Measurements from ENCODE around the gene ZNF644. TPM values are rescaled to one million over a fixed set of nuclear protein-coding genes. Genes with fewer than 3 reads are reported as not detected.

ZNF644 gene
- total RNA-seq, 4 donors from 2014 or later: 38.2 to 79.3 (median 41.0) TPM

- no peak for DNase-seq (ENCODE audit: low spot score in 2 of 2)
- H3K9me3 ChIP-seq: no peaks in the 10 kb centered on the region
- no peak overlapping the region for H3K4me3 ChIP-seq
- no peak overlapping the region for H3K27ac ChIP-seq
- no peaks in the 10 kb centered on the region for H3K36me3 ChIP-seq
- TF ChIP-seq POLR2A (IDR thresholded peaks at IDR 0.05) (no peak), POLR2AphosphoS5 (IDR thresholded peaks at IDR 0.05) (no peak), EP300 (IDR thresholded peaks at IDR 0.05) (no peak), CTCF (IDR thresholded peaks at IDR 0.05) (no peak)
- WGBS: 75% methylated on average over 3 of the region's 3 CpGs
- no peaks in the 10 kb centered on the region for H3K27me3 ChIP-seq
- peaks cover 17% of the 10 kb centered on the region for H3K4me1 ChIP-seq
These were observed 94.9 kb downstream of the ZNF644 start for GRCh38 chr1:90926971-90927370.

GRCh38 chr1:90925928-90926869 lies 95.6 kb downstream of the ZNF644 start:
- Histone ChIP-seq H3K4me1 (peaks cover 22% of the 10 kb centered on the region), H3K9me3 (no peaks in the 10 kb centered on the region), H3K36me3 (no peaks in the 10 kb centered on the region), H3K27ac (no peak overlapping the region), H3K4me3 (no peak overlapping the region), H3K27me3 (no peaks in the 10 kb centered on the region)
- WGBS: 88% methylated on average over 1 of the region's 1 CpG
- TF ChIP-seq CTCF (IDR thresholded peaks at IDR 0.05): no peak
- no peak for TF ChIP-seq POLR2AphosphoS5 (IDR thresholded peaks at IDR 0.05)
- TF ChIP-seq EP300 (IDR thresholded peaks at IDR 0.05): no peak
- TF ChIP-seq POLR2A (IDR thresholded peaks at IDR 0.05): no peak
- DNase-seq (ENCODE audit: low spot score in 2 of 2): no peak

GRCh38 chr1:90924982-90925381 lies 96.9 kb downstream of the ZNF644 start:
- TF ChIP-seq EP300 (IDR thresholded peaks at IDR 0.05) (no peak), POLR2AphosphoS5 (IDR thresholded peaks at IDR 0.05) (no peak), POLR2A (IDR thresholded peaks at IDR 0.05) (no peak), CTCF (IDR thresholded peaks at IDR 0.05) (no peak)
- Histone ChIP-seq H3K9me3 (no peaks in the 10 kb centered on the region), H3K4me3 (no peak overlapping the region), H3K36me3 (no peaks in the 10 kb centered on the region), H3K4me1 (peaks cover 24% of the 10 kb centered on the region), H3K27me3 (no peaks in the 10 kb centered on the region), H3K27ac (no peak overlapping the region)
- no peak for DNase-seq (ENCODE audit: low spot score in 2 of 2)
- WGBS: 96% methylated on average over 4 of the region's 4 CpGs

- no peaks in the 10 kb centered on the region for H3K36me3 ChIP-seq
- no peaks in the 10 kb centered on the region for H3K27me3 ChIP-seq
- no peak for DNase-seq (ENCODE audit: low spot score in 2 of 2)
- 70% methylated on average over 2 of the region's 2 CpGs for WGBS
- TF ChIP-seq CTCF (IDR thresholded peaks at IDR 0.05): no peak
- TF ChIP-seq EP300 (IDR thresholded peaks at IDR 0.05): no peak
- TF ChIP-seq POLR2AphosphoS5 (IDR thresholded peaks at IDR 0.05): no peak
- TF ChIP-seq POLR2A (IDR thresholded peaks at IDR 0.05): no peak
- H3K9me3 ChIP-seq: no peaks in the 10 kb centered on the region
- H3K4me1 ChIP-seq: peaks cover 24% of the 10 kb centered on the region
- no peak overlapping the region for H3K27ac ChIP-seq
- H3K4me3 ChIP-seq: no peak overlapping the region
These were observed 98.8 kb downstream of the ZNF644 start for GRCh38 chr1:90922996-90923395.

- no peaks in the 10 kb centered on the region for H3K9me3 ChIP-seq
- DNase-seq (ENCODE audit: low spot score in 2 of 2): no peak
- peaks cover 5% of the 10 kb centered on the region for H3K36me3 ChIP-seq
- peaks cover 24% of the 10 kb centered on the region for H3K4me1 ChIP-seq
- WGBS: 72% methylated on average over 3 of the region's 3 CpGs
- TF ChIP-seq EP300 (IDR thresholded peaks at IDR 0.05): no peak
- no peak for TF ChIP-seq POLR2A (IDR thresholded peaks at IDR 0.05)
- TF ChIP-seq POLR2AphosphoS5 (IDR thresholded peaks at IDR 0.05): no peak
- TF ChIP-seq CTCF (IDR thresholded peaks at IDR 0.05): no peak
- H3K27ac ChIP-seq: no peak overlapping the region
- no peaks in the 10 kb centered on the region for H3K27me3 ChIP-seq
- H3K4me3 ChIP-seq: no peak overlapping the region
These were observed 99.6 kb downstream of the ZNF644 start for GRCh38 chr1:90922202-90922601.

All from suprapubic skin (tissue), 4 donors.